Neutrophil (primary cell): ENCODE results near the gene NR6A1.

Source experiments
- H3K27ac ChIP-seq: fragments of 200-600 bp; sonication (generic); 2 replicates; pipeline ENCODE4 v1.5.1; 2016; ENCODE audit warnings: mild to moderate bottlenecking, moderate library complexity
- H3K27me3 ChIP-seq: fragments of 200-600 bp; sonication (generic); 2 replicates; pipeline ENCODE4 v1.6.0; 2016; ENCODE audit warnings: mild to moderate bottlenecking
- H3K36me3 ChIP-seq: fragments of 200-600 bp; sonication (generic); 2 replicates; pipeline ENCODE4 v1.5.1; 2017
- H3K4me1 ChIP-seq, 2 experiments: fragments of 200-600 bp in 1 of 2; sonication (generic) in 1 of 2; 1 replicate in 1 of 2; 2 replicates in 1 of 2; pipeline versions ENCODE4 v1.5.1 to v1.6.1; 2013 to 2016; ENCODE audit warnings: low read depth in 1 of 2, low read length in 1 of 2, mild to moderate bottlenecking in 1 of 2, moderate library complexity in 1 of 2; ENCODE audit not compliant: control insufficient read depth in 1 of 2, insufficient read depth in 1 of 2
- H3K4me3 ChIP-seq, 2 experiments: fragments of 200-600 bp in 1 of 2; sonication (generic) in 1 of 2; 1 replicate in 1 of 2; 2 replicates in 1 of 2; pipeline ENCODE4 v1.5.1; 2013 to 2016; ENCODE audit warnings: low read depth in 1 of 2, low read length in 1 of 2, mild to moderate bottlenecking in 1 of 2, moderate library complexity in 1 of 2
- H3K9me3 ChIP-seq: fragments of 200-600 bp; sonication (generic); 2 replicates; pipeline ENCODE4 v1.5.1; 2016
- TF ChIP-seq, protein P1 (sequence below): fragments of 200-600 bp; sonication (generic); IDR thresholded peaks from 2 replicates; pipeline ENCODE4 v1.5.1; 2016; ENCODE audit warnings: antibody characterized with exemption

The NR6A1 gene

DNA sequence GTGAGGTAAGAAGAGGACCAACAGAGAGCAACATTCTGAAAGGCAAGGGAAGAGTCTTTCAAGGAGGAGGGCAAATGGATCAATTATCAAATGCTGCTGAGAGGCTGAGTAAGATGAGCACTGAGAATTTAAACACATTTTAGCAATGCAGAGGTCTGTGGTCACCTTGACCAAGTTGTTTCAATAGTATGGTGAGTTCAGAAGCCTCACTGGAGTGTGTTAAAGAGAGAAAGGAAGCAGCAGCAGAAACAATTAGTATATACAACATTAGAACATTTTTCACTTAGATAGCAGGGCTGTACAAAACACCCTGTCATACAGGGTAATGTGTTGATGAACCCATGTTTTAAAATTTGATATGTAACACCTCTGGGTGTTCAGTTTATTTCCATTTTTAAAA lies 131.5 kb downstream of the NR6A1 start:
- Histone ChIP-seq H3K4me3 (no peak overlapping the region), H3K27ac (no peak overlapping the region), H3K36me3 (no peaks in the 10 kb centered on the region), H3K9me3 (no peaks in the 10 kb centered on the region), H3K4me1 (no peaks in the 10 kb centered on the region), H3K27me3 (no peaks in the 10 kb centered on the region)
- TF ChIP-seq, protein P1, sequence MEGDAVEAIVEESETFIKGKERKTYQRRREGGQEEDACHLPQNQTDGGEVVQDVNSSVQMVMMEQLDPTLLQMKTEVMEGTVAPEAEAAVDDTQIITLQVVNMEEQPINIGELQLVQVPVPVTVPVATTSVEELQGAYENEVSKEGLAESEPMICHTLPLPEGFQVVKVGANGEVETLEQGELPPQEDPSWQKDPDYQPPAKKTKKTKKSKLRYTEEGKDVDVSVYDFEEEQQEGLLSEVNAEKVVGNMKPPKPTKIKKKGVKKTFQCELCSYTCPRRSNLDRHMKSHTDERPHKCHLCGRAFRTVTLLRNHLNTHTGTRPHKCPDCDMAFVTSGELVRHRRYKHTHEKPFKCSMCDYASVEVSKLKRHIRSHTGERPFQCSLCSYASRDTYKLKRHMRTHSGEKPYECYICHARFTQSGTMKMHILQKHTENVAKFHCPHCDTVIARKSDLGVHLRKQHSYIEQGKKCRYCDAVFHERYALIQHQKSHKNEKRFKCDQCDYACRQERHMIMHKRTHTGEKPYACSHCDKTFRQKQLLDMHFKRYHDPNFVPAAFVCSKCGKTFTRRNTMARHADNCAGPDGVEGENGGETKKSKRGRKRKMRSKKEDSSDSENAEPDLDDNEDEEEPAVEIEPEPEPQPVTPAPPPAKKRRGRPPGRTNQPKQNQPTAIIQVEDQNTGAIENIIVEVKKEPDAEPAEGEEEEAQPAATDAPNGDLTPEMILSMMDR = no peak

DNA sequence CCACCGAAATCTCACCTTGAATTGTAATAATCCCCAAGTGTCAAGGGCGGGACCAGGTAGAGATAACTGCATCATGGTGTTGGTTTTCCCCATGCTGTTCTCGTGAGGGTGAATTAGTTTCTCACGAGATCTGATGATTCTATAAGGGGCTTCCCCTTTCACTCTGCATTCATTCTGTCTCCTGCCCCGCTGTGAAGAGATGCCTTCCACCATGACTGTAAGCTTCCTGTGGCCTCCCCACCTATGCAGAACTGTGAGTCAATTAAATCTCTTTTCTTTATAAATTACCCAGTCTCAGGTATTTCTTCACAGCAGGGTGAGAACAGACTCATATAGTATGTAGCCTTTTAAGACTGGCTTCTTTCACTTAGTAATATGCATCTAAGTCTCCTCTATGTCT lies 135.8 kb downstream of the NR6A1 start:
- TF ChIP-seq, protein P1 = no peak
- no peaks in the 10 kb centered on the region for H3K9me3 ChIP-seq
- H3K27ac ChIP-seq = no peak overlapping the region

DNA sequence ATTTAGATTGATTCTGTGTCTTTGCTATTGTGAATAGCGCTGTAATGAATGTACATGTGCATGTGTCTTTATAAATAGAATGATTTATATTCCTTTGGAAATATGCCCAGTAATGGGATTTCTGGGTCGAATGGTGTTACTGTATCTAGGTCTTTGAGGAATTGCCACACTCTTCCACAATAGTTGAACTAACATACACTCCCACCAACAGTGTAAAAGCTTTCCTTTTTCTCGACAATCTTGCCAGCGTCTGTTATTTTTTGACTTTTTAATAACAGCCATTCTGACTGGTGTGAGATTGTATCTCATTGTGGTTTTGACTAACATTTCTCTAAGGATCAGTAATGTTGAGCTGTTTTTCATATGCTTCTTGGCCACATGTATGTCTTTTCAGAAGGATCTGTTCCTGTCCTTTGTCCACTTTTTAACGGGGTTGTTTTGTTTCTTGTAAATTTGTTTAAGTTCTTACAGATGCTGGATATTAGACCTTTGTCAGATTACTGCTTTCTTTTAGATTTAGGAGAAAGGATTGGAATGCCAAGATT lies 139.0 kb downstream of the NR6A1 start:
- Histone ChIP-seq H3K9me3 (no peaks in the 10 kb centered on the region), H3K27me3 (no peaks in the 10 kb centered on the region), H3K4me3 (no peak overlapping the region), H3K4me1 (no peaks in the 10 kb centered on the region), H3K36me3 (no peaks in the 10 kb centered on the region), H3K27ac (no peak overlapping the region)
- TF ChIP-seq, protein P1 = no peak

More for the DNA sequence above, 135.8 kb downstream of the NR6A1 start:
- no peaks in the 10 kb centered on the region for H3K4me1 ChIP-seq
- no peaks in the 10 kb centered on the region for H3K36me3 ChIP-seq
- H3K27me3 ChIP-seq = no peaks in the 10 kb centered on the region
- no peak overlapping the region for H3K4me3 ChIP-seq

DNA sequence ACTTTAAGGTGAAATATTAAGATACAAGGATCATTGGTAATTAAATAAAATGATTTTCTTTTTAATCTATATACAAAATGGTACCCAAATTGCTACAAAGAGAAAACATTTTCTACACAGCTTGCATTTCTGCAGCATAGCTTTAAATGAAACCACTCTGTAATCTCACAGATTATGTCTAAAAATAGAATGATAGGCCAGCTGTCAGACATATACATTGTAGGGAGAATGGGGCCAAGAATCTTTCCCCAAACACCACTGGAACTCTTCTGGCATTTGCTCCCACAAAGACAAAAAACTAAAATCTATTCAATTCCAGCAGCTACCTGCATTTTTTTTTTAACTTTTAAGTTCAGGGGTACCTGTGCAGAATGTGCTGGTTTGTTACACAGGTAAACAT lies 139.8 kb downstream of the NR6A1 start:
- TF ChIP-seq, protein P1 = no peak
- Histone ChIP-seq H3K4me3 (no peak overlapping the region), H3K27ac (no peak overlapping the region), H3K4me1 (no peaks in the 10 kb centered on the region), H3K27me3 (no peaks in the 10 kb centered on the region), H3K9me3 (no peaks in the 10 kb centered on the region), H3K36me3 (no peaks in the 10 kb centered on the region)

DNA sequence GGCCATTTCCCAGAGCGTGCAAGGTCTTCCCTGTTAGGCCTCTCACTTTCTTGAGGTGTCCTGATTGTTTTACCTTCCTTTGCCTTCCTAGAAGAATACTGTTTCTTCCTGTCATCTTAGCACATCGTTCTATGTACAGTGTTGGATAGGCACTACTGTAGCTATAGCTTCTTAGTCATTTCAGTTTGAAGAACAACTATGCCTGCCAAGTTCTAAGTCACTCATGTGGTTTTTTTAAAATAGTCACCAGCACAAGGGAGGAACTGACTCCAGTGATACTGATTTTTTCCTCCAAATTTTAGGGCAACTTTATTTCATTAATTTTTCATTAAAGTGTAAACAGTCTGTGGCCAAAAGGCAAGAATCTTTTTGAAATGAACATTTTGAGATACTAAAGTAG lies 141.5 kb downstream of the NR6A1 start:
- Histone ChIP-seq H3K27ac (no peak overlapping the region), H3K36me3 (no peaks in the 10 kb centered on the region), H3K4me1 (no peaks in the 10 kb centered on the region), H3K4me3 (no peak overlapping the region), H3K27me3 (no peaks in the 10 kb centered on the region), H3K9me3 (no peaks in the 10 kb centered on the region)
- TF ChIP-seq, protein P1 = no peak

DNA sequence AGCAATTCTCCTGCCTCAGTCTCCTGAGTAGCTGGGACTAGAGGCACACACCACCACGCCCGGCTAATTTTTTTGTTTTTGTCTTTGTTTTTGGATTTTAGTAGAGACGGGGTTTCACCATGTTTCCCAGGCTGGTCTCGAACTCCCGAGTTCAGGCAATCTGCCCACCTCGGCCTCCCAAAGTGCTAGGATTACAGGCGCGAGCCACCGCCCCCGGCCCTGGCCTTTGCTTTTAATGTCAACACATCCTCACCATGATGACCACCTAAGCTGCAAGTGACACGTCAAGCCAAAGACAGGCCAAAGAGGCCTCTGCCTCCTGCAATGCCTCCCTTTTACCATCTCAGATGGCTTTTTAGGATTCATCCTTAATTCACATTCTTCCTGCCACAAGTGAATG lies 142.4 kb downstream of the NR6A1 start:
- TF ChIP-seq, protein P1 = no peak
- H3K9me3 ChIP-seq = no peaks in the 10 kb centered on the region
- H3K27me3 ChIP-seq = no peaks in the 10 kb centered on the region
- H3K4me1 ChIP-seq = no peaks in the 10 kb centered on the region
- no peaks in the 10 kb centered on the region for H3K36me3 ChIP-seq
- no peak overlapping the region for H3K4me3 ChIP-seq
- H3K27ac ChIP-seq = no peak overlapping the region
